Activated T-helper 1 cell treated with anti-CD3 and anti-CD28 coated beads, Interleukin-2, amount 50 U/mL, for 16 hours (primary cell): ENCODE data around the gene R3HDM4.
"Not testable (repeated sequence)": the region's sequence is repeated elsewhere in the genome, so short reads cannot be mapped to it uniquely, and the experiment has no call there.

Experiments used
- DNase-seq, 2 donors: peaks; one replicate each; pipeline ENCODE4 v3.0.0-alpha.2; 2020; ENCODE audit warnings: low read depth in 1 of 2, low spot score in 1 of 2

The R3HDM4 gene

DNA sequence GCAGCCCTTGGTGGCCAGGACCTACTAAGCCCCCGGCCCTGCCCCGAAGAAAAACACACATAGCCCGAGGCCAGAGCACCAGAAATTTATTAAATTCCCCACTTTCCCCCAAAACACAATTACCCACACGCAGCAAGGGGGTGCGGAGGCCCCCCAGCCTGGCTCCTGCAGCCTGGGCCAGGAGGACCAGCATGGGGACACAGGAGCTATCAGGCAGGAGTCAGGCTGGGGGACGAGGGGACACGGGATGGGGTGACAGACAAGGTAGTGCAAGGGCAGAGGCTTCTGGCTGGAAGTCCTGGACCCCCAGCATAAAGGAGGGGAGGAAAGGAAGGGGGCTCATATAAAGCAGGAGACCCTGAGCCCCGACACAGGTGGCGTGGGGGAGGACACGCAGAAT is 16.6 kb downstream of the R3HDM4 start:
- no peak for DNase-seq

- DNase-seq, result peak; percentile 73 to 83
Measured at GRCh38 chr19:892894-893689, 19.9 kb downstream of the R3HDM4 start, which contains the start of the genes MED16 and RNU6-9. MED16 (minus strand) TSS chr19:893187; CDS start chr19:891131, 2,056 bp downstream. RNU6-9 (plus strand) TSS chr19:893484.

- DNase-seq, result no peak
Measured at GRCh38 chr19:892243-892893, 20.7 kb downstream of the R3HDM4 start.

DNA sequence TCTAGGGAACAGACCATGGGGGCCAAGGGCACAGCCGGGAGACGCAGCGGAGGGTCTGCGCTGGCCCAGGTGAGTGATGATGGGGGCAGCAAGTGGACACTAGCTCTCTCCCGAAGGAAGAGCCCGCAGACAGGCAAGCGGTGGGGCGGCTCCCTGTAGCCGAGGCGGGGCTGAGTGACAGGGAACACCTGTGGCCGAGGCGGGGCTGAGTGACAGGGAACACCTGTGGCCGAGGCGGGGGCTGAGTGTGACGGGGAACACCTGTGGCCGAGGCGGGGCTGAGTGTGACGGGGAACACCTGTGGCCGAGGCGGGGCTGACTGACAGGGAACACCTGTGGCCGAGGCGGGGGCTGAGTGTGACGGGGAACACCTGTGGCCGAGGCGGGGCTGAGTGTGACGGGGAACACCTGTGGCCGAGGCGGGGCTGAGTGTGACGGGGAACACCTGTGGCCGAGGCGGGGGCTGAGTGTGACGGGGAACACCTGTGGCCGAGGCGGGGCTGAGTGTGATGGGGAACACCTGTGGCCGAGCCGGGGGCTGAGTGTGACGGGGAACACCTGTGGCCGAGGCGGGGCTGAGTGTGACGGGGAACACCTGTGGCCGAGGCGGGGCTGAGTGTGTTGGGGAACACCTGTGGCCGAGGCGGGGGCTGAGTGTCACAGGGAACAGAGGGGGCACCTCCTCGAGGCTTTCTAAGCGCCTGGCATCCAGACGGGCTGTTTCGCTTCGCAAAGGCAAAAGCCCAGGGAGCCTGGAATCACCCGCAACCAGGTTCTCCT is 21.4 kb downstream of the R3HDM4 start:
- not testable (repeated sequence) for DNase-seq

DNA sequence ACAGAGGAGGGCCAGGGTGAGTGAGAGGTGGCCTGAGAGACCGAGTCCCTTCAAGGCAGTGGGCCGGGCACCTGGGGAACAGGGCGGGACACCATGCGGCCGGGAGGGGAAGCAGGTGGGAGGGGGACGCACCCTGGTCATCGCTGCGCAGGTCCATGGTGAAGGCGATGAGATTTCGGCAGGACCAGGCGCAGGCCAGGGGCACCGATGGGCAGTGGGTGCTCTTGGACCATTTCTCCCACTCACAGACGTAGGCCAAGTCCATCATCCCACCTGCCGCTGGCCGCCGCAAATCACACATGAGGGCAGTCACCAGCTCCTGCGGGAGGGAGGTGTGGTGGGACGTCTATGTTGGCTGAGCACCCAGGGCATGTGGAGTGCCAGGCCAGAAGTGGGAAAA is 22.2 kb downstream of the R3HDM4 start:
- DNase-seq, result no peak

DNA sequence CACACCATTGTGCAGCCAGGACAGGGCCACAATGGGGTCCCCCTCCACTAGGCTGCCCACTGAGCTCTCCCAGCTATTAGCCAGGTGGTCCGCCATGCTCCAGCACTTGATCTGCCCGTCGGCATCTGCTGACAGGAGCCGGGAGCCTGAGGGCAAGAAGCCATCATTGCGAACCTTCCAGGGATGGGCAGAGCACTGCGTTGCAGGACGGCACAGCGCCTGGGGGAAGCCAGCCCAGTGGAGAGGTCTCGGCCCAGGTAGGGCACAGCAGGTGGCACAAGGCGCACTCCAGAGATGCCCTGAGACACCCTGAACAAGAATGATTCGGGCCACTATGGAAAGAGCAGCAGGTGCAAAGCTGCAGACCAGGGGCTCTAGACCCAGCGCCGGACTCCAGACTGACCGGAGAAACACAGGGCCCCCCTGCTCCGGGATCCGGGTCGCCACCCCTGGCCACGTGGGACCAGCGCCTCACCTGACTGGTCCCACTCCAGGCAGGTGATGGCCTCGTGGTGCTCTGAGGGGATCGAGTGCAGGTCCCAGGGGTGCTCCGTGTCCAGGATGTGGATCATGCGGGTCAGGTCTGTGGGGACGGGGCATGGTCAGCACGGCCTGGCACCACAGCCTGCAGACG is 23.2 kb downstream of the R3HDM4 start:
- DNase-seq, result no peak

DNA sequence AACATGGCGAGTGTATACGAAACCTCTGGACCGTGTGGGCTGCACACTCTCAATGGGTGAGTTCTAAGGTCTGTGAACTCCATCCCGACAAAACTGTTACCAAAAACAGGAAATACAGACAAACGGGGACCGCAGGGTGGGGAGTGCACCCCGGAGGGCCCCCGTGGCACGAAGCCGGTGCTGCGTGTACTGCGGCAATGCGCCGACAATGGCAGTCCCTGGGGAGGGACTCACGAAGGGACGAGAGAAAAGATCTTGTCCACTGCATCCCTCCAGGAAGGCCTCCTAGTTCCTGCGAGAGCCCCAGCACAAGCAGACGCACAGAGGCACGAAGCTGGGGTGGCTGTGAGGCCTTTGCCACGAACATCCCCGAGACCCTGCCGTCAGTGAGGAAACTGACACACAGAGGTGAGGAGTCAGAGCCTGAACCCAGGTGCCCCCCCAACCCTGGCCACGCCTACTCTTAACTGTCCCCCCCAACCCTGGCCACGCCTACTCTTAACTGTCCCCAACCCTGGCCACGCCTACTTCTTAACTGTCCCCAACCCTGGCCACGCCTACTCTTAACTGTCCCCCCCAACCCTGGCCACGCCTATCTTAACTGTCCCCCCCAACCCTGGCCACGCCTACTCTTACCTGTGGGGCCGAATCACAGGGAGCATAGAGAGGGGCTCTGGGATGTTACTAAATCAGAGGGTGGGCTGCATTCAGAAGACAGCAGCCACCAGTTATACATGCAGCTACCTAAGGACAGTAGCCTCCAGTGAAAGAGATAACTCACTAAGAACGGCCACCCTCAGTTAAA is 24.2 kb downstream of the R3HDM4 start:
- DNase-seq, result peak in 1 of 2 donors; percentile 22

DNA sequence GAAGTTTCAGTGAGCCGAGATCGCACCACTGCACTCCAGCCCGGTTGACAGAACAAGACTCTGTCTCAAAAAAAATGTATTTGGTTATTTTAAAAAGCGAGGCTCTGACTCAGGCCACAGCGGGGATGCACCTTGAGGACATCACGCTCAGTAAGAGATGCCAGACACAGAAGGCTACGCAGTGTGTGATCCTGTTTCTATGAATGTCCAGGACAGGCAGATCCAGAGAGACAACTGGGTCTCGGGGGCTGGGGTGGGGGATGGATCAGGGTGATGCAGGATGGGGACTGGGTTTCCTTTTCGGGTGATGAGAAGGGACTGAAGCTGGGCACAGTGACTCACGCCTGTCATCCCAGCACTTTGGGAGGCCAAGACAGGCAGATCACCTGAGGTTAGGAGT is 25.4 kb downstream of the R3HDM4 start:
- no peak for DNase-seq

DNA sequence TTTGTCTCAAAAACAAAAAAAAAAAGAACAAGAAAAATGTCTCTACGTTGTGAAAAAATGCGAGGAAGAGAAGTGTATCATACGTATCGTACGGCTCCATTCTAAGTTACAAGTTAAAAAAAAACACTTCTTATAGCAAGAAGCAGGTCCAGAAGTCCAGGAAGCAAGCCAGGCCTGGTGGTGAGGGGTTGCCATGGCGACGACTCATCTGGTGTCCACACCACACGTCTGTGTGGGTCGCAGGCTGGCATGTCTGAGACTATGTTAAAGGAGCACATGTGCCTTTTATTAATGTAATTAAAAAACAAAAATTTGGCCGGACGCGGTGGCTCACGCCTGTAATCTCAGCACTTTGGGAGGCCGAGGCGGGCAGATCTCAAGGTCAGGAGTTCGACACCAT is 25.9 kb downstream of the R3HDM4 start:
- DNase-seq, result no peak

- DNase-seq, result no peak
Measured at GRCh38 chr19:885536-886224, 27.3 kb downstream of the R3HDM4 start.

- DNase-seq, result no peak
Measured at GRCh38 chr19:884420-885211, 28.4 kb downstream of the R3HDM4 start.

DNA sequence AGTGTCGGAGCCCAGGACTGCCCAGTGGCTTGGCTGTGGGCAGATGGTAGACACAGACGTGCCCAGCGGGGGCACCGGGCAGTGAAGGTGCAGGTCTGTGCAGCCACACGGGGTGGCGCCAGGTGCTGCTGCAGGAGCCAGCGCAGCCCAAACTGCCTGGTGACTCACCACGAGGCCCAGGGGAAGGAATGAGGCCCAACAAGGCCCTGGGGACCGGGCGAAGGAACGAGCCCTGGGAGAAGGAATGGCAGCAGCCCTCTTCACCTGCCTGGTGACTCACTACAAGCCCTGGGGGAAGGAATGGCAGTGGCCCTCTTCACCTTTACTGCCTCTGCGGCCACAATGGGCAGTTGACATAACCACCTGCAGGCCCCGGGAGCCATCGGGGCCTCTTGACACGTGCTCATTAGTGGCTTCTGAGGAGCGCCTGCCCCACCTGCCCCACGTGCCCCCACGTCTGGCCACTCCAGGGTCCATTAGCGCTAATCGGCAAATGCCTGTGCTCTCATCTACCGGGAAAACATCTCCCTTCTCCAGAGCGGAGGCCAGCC is 29.3 kb downstream of the R3HDM4 start:
- no peak for DNase-seq

DNA sequence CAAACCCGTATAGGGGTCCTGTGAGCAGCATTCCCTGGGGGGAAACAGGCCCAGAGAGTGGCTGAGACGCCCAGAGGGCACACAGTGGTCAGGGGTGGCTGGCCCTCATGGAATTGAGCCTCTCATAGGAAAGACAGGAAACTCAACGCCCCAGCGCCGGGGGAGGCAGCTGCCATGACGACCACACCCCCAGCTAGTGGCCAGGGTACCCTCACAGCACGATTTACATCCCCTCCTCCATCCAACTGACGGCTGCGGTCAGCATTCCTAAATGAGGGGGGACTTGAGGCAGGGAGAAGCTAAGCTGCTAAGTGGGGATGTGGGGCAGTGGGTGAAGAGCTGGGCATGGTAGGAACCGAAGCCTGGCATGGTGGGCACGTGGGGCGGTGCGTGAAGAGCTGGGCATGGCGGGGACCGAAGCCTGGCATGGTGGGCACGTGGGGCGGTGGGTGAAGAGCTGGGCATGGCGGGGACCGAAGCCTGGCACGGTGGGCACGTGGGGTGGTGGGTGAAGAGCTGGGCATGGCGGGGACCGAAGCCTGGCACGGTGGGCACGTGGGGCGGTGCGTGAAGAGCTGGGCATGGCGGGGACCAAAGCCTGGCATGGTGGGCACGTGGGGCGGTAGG is 30.0 kb downstream of the R3HDM4 start:
- DNase-seq, result no peak

- DNase-seq, result no peak
Measured at GRCh38 chr19:881385-882071, 31.5 kb downstream of the R3HDM4 start.

DNA sequence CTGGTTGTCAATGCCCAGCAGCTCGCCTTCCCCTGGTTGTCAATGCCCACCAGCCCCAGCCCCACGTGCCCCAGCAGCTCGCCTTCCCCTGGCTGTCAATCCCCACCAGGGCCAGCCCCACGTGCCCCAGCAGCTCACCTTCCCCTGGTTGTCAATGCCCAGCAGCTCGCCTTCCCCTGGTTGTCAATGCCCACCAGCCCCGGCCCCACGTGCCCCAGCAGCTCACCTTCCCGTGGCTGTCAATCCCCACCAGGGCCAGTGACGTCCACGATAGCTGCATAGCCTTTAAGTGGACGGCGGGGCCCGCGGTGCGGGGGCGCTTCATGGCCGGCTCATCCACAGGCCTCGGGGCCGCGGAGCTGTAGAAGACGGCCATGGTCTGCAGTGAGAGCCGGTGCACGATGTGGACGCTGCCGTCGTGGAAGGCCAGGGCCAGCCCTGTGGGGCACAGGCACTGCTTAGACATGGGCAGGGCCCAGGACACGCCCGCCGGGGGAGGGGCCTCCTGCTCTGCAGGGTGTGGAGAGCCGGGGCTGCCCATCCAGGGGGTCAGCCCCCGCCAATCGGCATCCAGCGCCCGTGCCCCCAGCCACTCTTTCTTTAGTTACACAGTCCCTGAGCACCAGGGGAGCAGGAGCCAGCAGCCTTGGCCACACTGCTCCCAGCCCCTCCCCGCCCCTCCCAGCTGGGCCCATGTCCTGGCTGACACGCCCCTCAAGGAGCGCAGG is 33.1 kb downstream of the R3HDM4 start:
- no peak for DNase-seq

- not testable (repeated sequence) for DNase-seq
Measured at GRCh38 chr19:878751-879561, 34.1 kb downstream of the R3HDM4 start.
